ENCODE results near the gene PRRC1. TPM values are rescaled to one million over a fixed set of nuclear protein-coding genes. Genes with fewer than 3 reads are reported as not detected.

PRRC1 gene
- polyA plus RNA-seq, 3 donors = 79.5 to 86.6 (median 83.9) TPM

GRCh38 chr5:127601111-127601510 lies 83.7 kb downstream of the PRRC1 start:
- DNase-seq = peak; percentile 39

GRCh38 chr5:127601601-127602000 lies 84.2 kb downstream of the PRRC1 start:
- no peak for DNase-seq

GRCh38 chr5:127602481-127602880 lies 85.0 kb downstream of the PRRC1 start:
- DNase-seq = no peak

GRCh38 chr5:127602896-127603844 lies 85.7 kb downstream of the PRRC1 start:
- DNase-seq = no peak

Other genes starting within 250 kb of the PRRC1 start
- under 1 TPM; 0.70 to 0.99 (median 0.83) TPM for gene MEGF10, start 226.8 kb upstream of the PRRC1 start, polyA plus RNA-seq (ENCODE audit: insufficient read length in 3 of 3)
- gene CTXN3, start 131.4 kb downstream of the PRRC1 start, polyA plus RNA-seq (ENCODE audit: insufficient read length in 3 of 3) = under 1 TPM in 1 of 3 donors, not detected in 2; 0.09 TPM
- 1 to 10 TPM; 1.1 to 1.2 (median 1.1) TPM for gene CCDC192, start 185.8 kb downstream of the PRRC1 start, polyA plus RNA-seq (ENCODE audit: insufficient read length in 3 of 3)

Measured in renal pelvis (tissue), 4 donors.